K562 (cell line): ENCODE measurements around the gene IGDCC3. TPM values are rescaled to one million over a fixed set of nuclear protein-coding genes. Genes with fewer than 3 reads are reported as not detected.

Source experiments
- ATF2 ChIP-seq: sonication (generic); formaldehyde crosslinking; IDR thresholded peaks from 2 replicates; pipeline ENCODE4 v1.8.1; 2022; ENCODE audit warnings: missing genetic modification reagents
- CBX2 ChIP-seq: fragments of 200-600 bp; sonication (generic); IDR thresholded peaks from one replicate; pipeline ENCODE4 v1.6.1; 2012; ENCODE audit warnings: mild to moderate bottlenecking, low read length, inconsistent platforms; ENCODE audit not compliant: insufficient read depth, poor library complexity, severe bottlenecking
- DPF2 ChIP-seq: fragments of 450-650 bp; IDR thresholded peaks from 2 replicates; pipeline ENCODE4 v1.6.1; 2016
- EP300 ChIP-seq: IDR thresholded peaks from 2 replicates; pipeline ENCODE4 v1.6.1; 2012; ENCODE audit warnings: low read length, improper control_type of control experiment
- ETS2 ChIP-seq: IDR thresholded peaks from 2 replicates; pipeline ENCODE4 v1.6.1; 2016; ENCODE audit warnings: borderline replicate concordance, missing genetic modification characterization, mild to moderate bottlenecking, moderate library complexity, missing compliant biosample characterization; ENCODE audit not compliant: poor library complexity, severe bottlenecking
- PHF20 ChIP-seq: fragments of 450-650 bp; IDR thresholded peaks from 2 replicates; pipeline ENCODE4 v1.6.1; 2018; ENCODE audit not compliant: partially characterized antibody
- POLR2A ChIP-seq: fragments of 450-650 bp; conservative IDR thresholded peaks from 2 replicates; pipeline ENCODE4 v1.6.1; 2016
- POLR2AphosphoS5 ChIP-seq: IDR thresholded peaks from 2 replicates; pipeline ENCODE4 v1.6.1; 2011; ENCODE audit warnings: mild to moderate bottlenecking, low read depth, low read length, moderate library complexity; ENCODE audit not compliant: control insufficient read depth, insufficient read depth
- SMARCA4 ChIP-seq: fragments of 450-650 bp; IDR thresholded peaks from 2 replicates; pipeline ENCODE4 v1.6.1; 2016
- SMC3 ChIP-seq: conservative IDR thresholded peaks from 2 replicates; pipeline ENCODE4 v1.6.1; 2011; ENCODE audit warnings: low read depth, low read length, improper control_type of control experiment; ENCODE audit not compliant: insufficient read depth
- TARDBP ChIP-seq: fragments of 450-650 bp; IDR thresholded peaks from 2 replicates; pipeline ENCODE4 v1.6.1; 2016
- TCF15 ChIP-seq: fragments of 250-450 bp; sonication (Bioruptor Pico); IDR thresholded peaks from 2 replicates; pipeline ENCODE4 v1.8.0; 2022; ENCODE audit warnings: moderate library complexity, mild to moderate bottlenecking, inconsistent platforms
- TCF3 ChIP-seq: sonication (generic); formaldehyde crosslinking; IDR thresholded peaks from 2 replicates; pipeline ENCODE4 v1.4.0; 2020; ENCODE audit warnings: mild to moderate bottlenecking, missing genetic modification reagents
- WHSC1 ChIP-seq: IDR thresholded peaks from one replicate; pipeline ENCODE4 v1.6.1; 2012; ENCODE audit warnings: low read length, control low read depth, inconsistent platforms
- ZEB2 ChIP-seq: fragments of 450-650 bp; IDR thresholded peaks from 2 replicates; pipeline ENCODE4 v1.6.1; 2016
- ZKSCAN8 ChIP-seq: fragments of 200-800 bp; sonication (Bioruptor generic); IDR thresholded peaks from 2 replicates; pipeline ENCODE4 v1.6.1; 2016; ENCODE audit warnings: missing genetic modification characterization, missing compliant biosample characterization
- polyA plus RNA-seq, 8 experiments: library from polyadenylated mRNA; depleted of rRNA in 4 of 8; stranded (reverse) in 5 of 8; unstranded in 3 of 8; fragments of >200 nt; fragmentation: Nextera tagmentation in 2 of 8; fragmentation: Illumina TruSeq in 1 of 8; extraction: Ambion mirVana in 2 of 8; extraction: Trizol in 1 of 8; gene quantifications; 2 replicates each; pipeline versions ENCODE4 v1.2.1 to v1.2.3, GENCODE V29; 2011 to 2014; ENCODE audit warnings: inconsistent platforms in 1 of 8, missing spikeins in 1 of 8
- total RNA-seq, 7 experiments: library from RNA; depleted of rRNA in 6 of 7; stranded (reverse); fragments of >200 nt in 6 of 7; fragmentation: Illumina TruSeq in 2 of 7; extraction: Trizol in 2 of 7; gene quantifications; 2 replicates each; pipeline versions ENCODE4 v1.2.1 to v1.2.3, GENCODE V29; 2011 to 2021; ENCODE audit warnings: low replicate concordance in 1 of 7
- TF ChIP-seq, protein P1 (sequence below): IDR thresholded peaks from 3 replicates; pipeline ENCODE4 v1.6.1; 2011; ENCODE audit warnings: borderline replicate concordance, mild to moderate bottlenecking, moderate library complexity; ENCODE audit not compliant: insufficient read length; ENCODE audit errors: extremely low read depth
- TF ChIP-seq, protein P2 (sequence below): fragments of 450-650 bp; IDR thresholded peaks from 2 replicates; pipeline ENCODE4 v1.7.1; 2018; ENCODE audit warnings: mild to moderate bottlenecking, low read depth; ENCODE audit not compliant: partially characterized antibody
- TF ChIP-seq, protein P3 (sequence below): fragments of 250-450 bp; sonication (Bioruptor Pico); IDR thresholded peaks from 2 replicates; pipeline ENCODE4 v1.4.0; 2020; ENCODE audit warnings: borderline replicate concordance

The IGDCC3 gene
- total and polyA plus RNA-seq, 9 of the 15 experiments (the other 6 are each of a cell fraction or from before 2014, with no cell fraction given), result not detected

- TF ChIP-seq WHSC1, result no peak
- no peak for TF ChIP-seq DPF2
- TF ChIP-seq, protein P1, sequence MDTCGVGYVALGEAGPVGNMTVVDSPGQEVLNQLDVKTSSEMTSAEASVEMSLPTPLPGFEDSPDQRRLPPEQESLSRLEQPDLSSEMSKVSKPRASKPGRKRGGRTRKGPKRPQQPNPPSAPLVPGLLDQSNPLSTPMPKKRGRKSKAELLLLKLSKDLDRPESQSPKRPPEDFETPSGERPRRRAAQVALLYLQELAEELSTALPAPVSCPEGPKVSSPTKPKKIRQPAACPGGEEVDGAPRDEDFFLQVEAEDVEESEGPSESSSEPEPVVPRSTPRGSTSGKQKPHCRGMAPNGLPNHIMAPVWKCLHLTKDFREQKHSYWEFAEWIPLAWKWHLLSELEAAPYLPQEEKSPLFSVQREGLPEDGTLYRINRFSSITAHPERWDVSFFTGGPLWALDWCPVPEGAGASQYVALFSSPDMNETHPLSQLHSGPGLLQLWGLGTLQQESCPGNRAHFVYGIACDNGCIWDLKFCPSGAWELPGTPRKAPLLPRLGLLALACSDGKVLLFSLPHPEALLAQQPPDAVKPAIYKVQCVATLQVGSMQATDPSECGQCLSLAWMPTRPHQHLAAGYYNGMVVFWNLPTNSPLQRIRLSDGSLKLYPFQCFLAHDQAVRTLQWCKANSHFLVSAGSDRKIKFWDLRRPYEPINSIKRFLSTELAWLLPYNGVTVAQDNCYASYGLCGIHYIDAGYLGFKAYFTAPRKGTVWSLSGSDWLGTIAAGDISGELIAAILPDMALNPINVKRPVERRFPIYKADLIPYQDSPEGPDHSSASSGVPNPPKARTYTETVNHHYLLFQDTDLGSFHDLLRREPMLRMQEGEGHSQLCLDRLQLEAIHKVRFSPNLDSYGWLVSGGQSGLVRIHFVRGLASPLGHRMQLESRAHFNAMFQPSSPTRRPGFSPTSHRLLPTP, result no peak
- no peak for TF ChIP-seq ATF2 (CRISPR knock-in tag)
- TF ChIP-seq, protein P2, sequence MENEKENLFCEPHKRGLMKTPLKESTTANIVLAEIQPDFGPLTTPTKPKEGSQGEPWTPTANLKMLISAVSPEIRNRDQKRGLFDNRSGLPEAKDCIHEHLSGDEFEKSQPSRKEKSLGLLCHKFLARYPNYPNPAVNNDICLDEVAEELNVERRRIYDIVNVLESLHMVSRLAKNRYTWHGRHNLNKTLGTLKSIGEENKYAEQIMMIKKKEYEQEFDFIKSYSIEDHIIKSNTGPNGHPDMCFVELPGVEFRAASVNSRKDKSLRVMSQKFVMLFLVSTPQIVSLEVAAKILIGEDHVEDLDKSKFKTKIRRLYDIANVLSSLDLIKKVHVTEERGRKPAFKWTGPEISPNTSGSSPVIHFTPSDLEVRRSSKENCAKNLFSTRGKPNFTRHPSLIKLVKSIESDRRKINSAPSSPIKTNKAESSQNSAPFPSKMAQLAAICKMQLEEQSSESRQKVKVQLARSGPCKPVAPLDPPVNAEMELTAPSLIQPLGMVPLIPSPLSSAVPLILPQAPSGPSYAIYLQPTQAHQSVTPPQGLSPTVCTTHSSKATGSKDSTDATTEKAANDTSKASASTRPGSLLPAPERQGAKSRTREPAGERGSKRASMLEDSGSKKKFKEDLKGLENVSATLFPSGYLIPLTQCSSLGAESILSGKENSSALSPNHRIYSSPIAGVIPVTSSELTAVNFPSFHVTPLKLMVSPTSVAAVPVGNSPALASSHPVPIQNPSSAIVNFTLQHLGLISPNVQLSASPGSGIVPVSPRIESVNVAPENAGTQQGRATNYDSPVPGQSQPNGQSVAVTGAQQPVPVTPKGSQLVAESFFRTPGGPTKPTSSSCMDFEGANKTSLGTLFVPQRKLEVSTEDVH, result no peak
- no peak for TF ChIP-seq TARDBP
- TF ChIP-seq EP300, result no peak
- TF ChIP-seq ZKSCAN8 (CRISPR knock-in tag), result no peak
- TF ChIP-seq TCF3 (CRISPR knock-in tag), result no peak
- TF ChIP-seq TCF15, result no peak
- TF ChIP-seq, protein P3, sequence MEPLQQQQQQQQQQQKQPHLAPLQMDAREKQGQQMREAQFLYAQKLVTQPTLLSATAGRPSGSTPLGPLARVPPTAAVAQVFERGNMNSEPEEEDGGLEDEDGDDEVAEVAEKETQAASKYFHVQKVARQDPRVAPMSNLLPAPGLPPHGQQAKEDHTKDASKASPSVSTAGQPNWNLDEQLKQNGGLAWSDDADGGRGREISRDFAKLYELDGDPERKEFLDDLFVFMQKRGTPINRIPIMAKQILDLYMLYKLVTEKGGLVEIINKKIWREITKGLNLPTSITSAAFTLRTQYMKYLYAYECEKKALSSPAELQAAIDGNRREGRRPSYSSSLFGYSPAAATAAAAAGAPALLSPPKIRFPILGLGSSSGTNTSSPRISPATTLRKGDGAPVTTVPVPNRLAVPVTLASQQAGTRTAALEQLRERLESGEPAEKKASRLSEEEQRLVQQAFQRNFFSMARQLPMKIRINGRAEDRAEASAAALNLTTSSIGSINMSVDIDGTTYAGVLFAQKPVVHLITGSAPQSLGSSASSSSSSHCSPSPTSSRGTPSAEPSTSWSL (CRISPR knock-in tag), result no peak
- no peak for TF ChIP-seq ZEB2
- TF ChIP-seq POLR2AphosphoS5, result no peak
- no peak for TF ChIP-seq CBX2
- no peak for TF ChIP-seq ETS2 (tag)
- TF ChIP-seq POLR2A, result no peak
- no peak for TF ChIP-seq SMARCA4
- TF ChIP-seq PHF20, result no peak
- TF ChIP-seq SMC3, result peak; percentile 86
Measured at GRCh38 chr15:65384895-65385869, 7.4 kb upstream of the IGDCC3 start (continued).
